Heart left ventricle (tissue), 16 donors: Measurements from ENCODE around the gene INCA1. TPM values are rescaled to one million over a fixed set of nuclear protein-coding genes. Genes with fewer than 3 reads are reported as not detected.
A peak's percentile ranks its signal among the peaks of the same experiment; 100 is the strongest.

Experiments
- ATAC-seq, 4 donors: fragments of 200-7000 bp; cut with Tn5 transposase; one replicate each; pipeline ENCODE4 v1.9.1; 2020 to 2022; ENCODE audit warnings: moderate library complexity in 4 of 4, mild to moderate bottlenecking in 3 of 4, moderate number of reproducible peaks in 1 of 4
- DNase-seq, 5 donors: peaks; one replicate each; pipeline ENCODE4 v3.0.0-alpha.2; 2020
- H3K27ac ChIP-seq, 12 donors: fragments of 200-600 bp; sonication (generic) in 4 of 12; one replicate each; pipeline versions ENCODE4 v1.5.0 to v1.8.0; 2016 to 2022; ENCODE audit warnings: mild to moderate bottlenecking in 2 of 12
- H3K27me3 ChIP-seq, 9 donors: fragments of 200-600 bp; sonication (generic) in 2 of 9; one replicate each; pipeline versions ENCODE4 v1.5.1 to v1.8.0; 2016 to 2022; ENCODE audit warnings: mild to moderate bottlenecking in 3 of 9
- H3K36me3 ChIP-seq, 9 donors: fragments of 200-600 bp; sonication (generic) in 2 of 9; one replicate each; pipeline versions ENCODE4 v1.5.0 to v1.8.0; 2018 to 2022; ENCODE audit warnings: mild to moderate bottlenecking in 2 of 9
- H3K4me1 ChIP-seq, 12 donors: fragments of 200-600 bp; sonication (generic) in 4 of 12; one replicate each; pipeline versions ENCODE4 v1.5.0 to v1.8.0; 2016 to 2022; ENCODE audit warnings: mild to moderate bottlenecking in 3 of 12
- H3K4me3 ChIP-seq, 12 donors: fragments of 200-600 bp; sonication (generic) in 4 of 12; one replicate each; pipeline versions ENCODE4 v1.5.0 to v1.8.0; 2017 to 2022; ENCODE audit warnings: mild to moderate bottlenecking in 9 of 12, moderate library complexity in 4 of 12
- H3K9me3 ChIP-seq, 12 donors: fragments of 200-600 bp; sonication (generic) in 4 of 12; one replicate each; pipeline versions ENCODE4 v1.5.0 to v1.8.0; 2016 to 2022; ENCODE audit warnings: mild to moderate bottlenecking in 1 of 12
- CTCF ChIP-seq, 12 donors: fragments of 200-600 bp; sonication (generic) in 4 of 12; IDR thresholded peaks; one replicate each; pipeline versions ENCODE4 v1.5.0 to v1.8.0; 2018 to 2022; ENCODE audit warnings: antibody characterized with exemption in 12 of 12, mild to moderate bottlenecking in 5 of 12
- POLR2A ChIP-seq, 2 donors: fragments of 450-650 bp; IDR thresholded peaks; one replicate each; pipeline ENCODE4 v1.6.1; 2017; ENCODE audit warnings: antibody characterized with exemption in 2 of 2, mild to moderate bottlenecking in 2 of 2, moderate library complexity in 2 of 2
- WGBS, 4 donors: extraction: QIAGEN DNeasy Blood & Tissue Kit in 2 of 4; methylation state at CpG; one replicate each; pipeline versions ENCODE4 v1.1.5 to v1.1.7; 2013 to 2018; 5-methylcytosine and 5-hydroxymethylcytosine counted together
- intact Hi-C, 10 donors: fragments of 100-400 bp; cut with DNase I; formaldehyde crosslinking; loops; one replicate each; pipeline versions ENCODE4 v1.11.1 to v1.14.2; 2022
- polyA plus RNA-seq, 2 donors: library from polyadenylated mRNA; stranded (reverse); fragments of 200-250 nt; gene quantifications; one replicate each; pipeline ENCODE4 v1.2.3, GENCODE V29; 2013
- total RNA-seq, 9 donors: library from RNA; depleted of rRNA in 2 of 9; stranded (reverse); fragments of >200 nt in 2 of 9; fragmentation: NEBNext Ultra II Directional in 3 of 9; extraction: Animal tissue kit (Norgen Biotek cat#: 25700) in 3 of 9; gene quantifications; one replicate each; pipeline versions ENCODE4 v1.1.0 to v1.2.4, GENCODE V29; 2016 to 2023
- donor health status: ischemic (EF 13 %, LVEDD 7.1; RV severe dilation, severe dysfunction).
- donor health status: healthy with polysubstance abuse.
- donor health status: DM: no; HTN: yes; CAD: no.
- donor health status: DM: no; HTN: no; CAD: no.
- donor health status: ischemic (EF 25% LVEDD 6.9; RV normal size, moderate dysfunction).
- donor health status: ischemic (EF 25% LVEDD 5.7; RV mildly dilated, moderate dysfunction).
- donor health status: healthy.
- donor health status: DM: yes; HTN: yes; CAD: no.
- donor health status: ischemic (EF 35%, LVEDD 5.7; RV mildly dilated, moderate dysfunction).
- donor health status: nonischemic (EF 11% LVEDD 7.7; RV severe dilation, severe dysfunction).
- donor health status: DM: yes; HTN: yes; CAD: no.
- donor health status: PGD.
- donor health status: ischemic (EF 29% LVEDD 5.4; RV normal size, mild dysfunction).
- donor health status: nonischemic (EF 23%, LVEDD 6.1; RV moderate dilation, normal function).

INCA1 gene
- total and polyA plus RNA-seq, 11 donors = 0.64 to 5.1 (median 2.7) TPM

GRCh38 chr17:5042157-5043022 lies 45.1 kb upstream of the INCA1 start:
- H3K27me3 ChIP-seq = no peaks in the 10 kb centered on the region
- no peaks in the 10 kb centered on the region for H3K36me3 ChIP-seq
- WGBS, 4 donors = 85 to 89% (median 87%) methylated on average over 15 of the region's 15 CpGs
- H3K27ac ChIP-seq = peak overlapping the region in 1 of 12 donors; percentile 49
- H3K4me3 ChIP-seq = peak overlapping the region in 1 of 12 donors; percentile 8
- H3K9me3 ChIP-seq = no peaks in the 10 kb centered on the region
- intact Hi-C loops = no loop called here
- no peak for ATAC-seq
- no peak for DNase-seq
- TF ChIP-seq CTCF (IDR thresholded peaks at IDR 0.05) = no peak
- TF ChIP-seq POLR2A (IDR thresholded peaks at IDR 0.05) = no peak
- H3K4me1 ChIP-seq = no peaks in the 10 kb centered on the region

GRCh38 chr17:5035315-5035714 lies 38.0 kb upstream of the INCA1 start, which contains the start of gene SLC52A1:
Gene SLC52A1, minus strand, starts transcription at chr17:5035426. Its CDS starts 820 bp downstream, at chr17:5034606.
- ATAC-seq (no peak), DNase-seq (no peak)
- Histone ChIP-seq H3K27ac (no peak within 1 kb of the TSS), H3K4me3 (peak within 1 kb of the TSS in 5 of 12 donors; percentile 24 to 40 (median 28)), H3K36me3 (no peaks in the 10 kb centered on the region), H3K4me1 (peaks cover 0 to 20% (median 3%) of the 10 kb centered on the region in 12 donors), H3K9me3 (no peaks in the 10 kb centered on the region), H3K27me3 (peaks cover 0 to 20% (median 4%) of the 10 kb centered on the region in 9 donors)
- TF ChIP-seq POLR2A (IDR thresholded peaks at IDR 0.05) (no peak), CTCF (IDR thresholded peaks at IDR 0.05) (no peak)
- intact Hi-C loops = no loop called here
- 5 to 9% (median 7%) methylated on average over 20 to 24 of the region's 24 CpGs for WGBS, 4 donors

- no peak for ATAC-seq
- 83 to 87% (median 85%) methylated on average over 14 of the region's 14 CpGs for WGBS, 4 donors
- H3K36me3 ChIP-seq = no peaks in the 10 kb centered on the region
- H3K4me3 ChIP-seq = no peak overlapping the region
- no peaks in the 10 kb centered on the region for H3K9me3 ChIP-seq
- H3K27ac ChIP-seq = no peak overlapping the region
- no peak for DNase-seq
- H3K27me3 ChIP-seq = peaks cover 0 to 20% (median 4%) of the 10 kb centered on the region in 9 donors
- TF ChIP-seq POLR2A (IDR thresholded peaks at IDR 0.05) (no peak), CTCF (IDR thresholded peaks at IDR 0.05) (no peak)
- intact Hi-C loops = loop anchor here in 1 of 10 donors (5.0 kb wide), 1 partner anchor 33 kb away; no protein-coding TSS in a partner anchor
- H3K4me1 ChIP-seq = peaks cover 0 to 20% (median 3%) of the 10 kb centered on the region in 12 donors
Measured at GRCh38 chr17:5034651-5035050, 37.3 kb upstream of the INCA1 start.

GRCh38 chr17:5034063-5034462 lies 36.7 kb upstream of the INCA1 start:
- no peak for DNase-seq
- peak in 1 of 4 donors; percentile 2 for ATAC-seq
- WGBS, 4 donors = 80 to 93% (median 91%) methylated on average over 2 to 5 of the region's 5 CpGs
- Histone ChIP-seq H3K27me3 (peaks cover 0 to 20% (median 4%) of the 10 kb centered on the region in 9 donors), H3K4me1 (peaks cover 0 to 20% (median 3%) of the 10 kb centered on the region in 12 donors), H3K27ac (no peak overlapping the region), H3K4me3 (no peak overlapping the region), H3K36me3 (no peaks in the 10 kb centered on the region), H3K9me3 (no peaks in the 10 kb centered on the region)
- intact Hi-C loops = loop anchor here in 1 of 10 donors (5.0 kb wide), 1 partner anchor 33 kb away; no protein-coding TSS in a partner anchor
- TF ChIP-seq POLR2A (IDR thresholded peaks at IDR 0.05) = no peak
- TF ChIP-seq CTCF (IDR thresholded peaks at IDR 0.05) = no peak
